ENCODE data around the gene KRTAP2-3.
"Not testable (repeated sequence)": the region's sequence is repeated elsewhere in the genome, so short reads cannot be mapped to it uniquely, and the experiment has no call there.

KRTAP2-3 gene

GRCh38 chr17:41084100-41084856 lies 24.4 kb upstream of the KRTAP2-3 start, which contains the start of gene KRTAP4-7:
KRTAP4-7 (plus strand) TSS chr17:41084150; CDS start chr17:41084207, 57 bp downstream.
- not testable (repeated sequence) for H2BK120ac ChIP-seq (ENCODE audit: low read depth, low read length); H3K4ac ChIP-seq (ENCODE audit: low read depth in 1 of 2, low read length in 2 of 2); H2AFZ ChIP-seq (ENCODE audit: low read depth, low read length); H4K8ac ChIP-seq (ENCODE audit: low read length); H3K23ac ChIP-seq (ENCODE audit: low read length in 2 of 2); H2BK15ac ChIP-seq (ENCODE audit: low read depth, poor library complexity, severe bottlenecking); H2BK12ac ChIP-seq (ENCODE audit: low read length in 2 of 2); H3K9me3 ChIP-seq (ENCODE audit: control insufficient read depth, low read length); H2BK5ac ChIP-seq (ENCODE audit: low read depth, low read length, poor library complexity, severe bottlenecking); H3K4me2 ChIP-seq (ENCODE audit: low read length, poor library complexity, severe bottlenecking); H3K4me1 ChIP-seq (ENCODE audit: control insufficient read depth, insufficient read depth, low read depth, low read length); DNase-seq; H3K36me3 ChIP-seq (ENCODE audit: control insufficient read depth in 1 of 2, insufficient read depth in 2 of 2, low read depth in 1 of 2, low read length in 2 of 2); H3K9ac ChIP-seq (ENCODE audit: low read length); H3K27me3 ChIP-seq (ENCODE audit: control insufficient read depth in 1 of 2, insufficient read depth in 1 of 2, low read length in 2 of 2); H3K4me3 ChIP-seq (ENCODE audit: insufficient read depth in 1 of 2, low read depth in 1 of 2, low read length in 2 of 2); H4K91ac ChIP-seq (ENCODE audit: low read length); H3K79me1 ChIP-seq (replicated peaks; ENCODE audit: low read length, poor library complexity, severe bottlenecking)
- Histone ChIP-seq H3K18ac (ENCODE audit: low read depth in 1 of 2, low read length in 2 of 2) (peak within 1 kb of the TSS in 1 of 2 experiments; percentile 57), H2AK5ac (ENCODE audit: low read length, severe bottlenecking) (peak within 1 kb of the TSS; percentile 39), H3K27ac (ENCODE audit: low read length, poor library complexity, severe bottlenecking) (peak within 1 kb of the TSS; percentile 71), H3K14ac (ENCODE audit: low read length in 2 of 2) (peak within 1 kb of the TSS in 1 of 2 experiments; percentile 81)
- WGBS, result 85% methylated on average over 13 of the region's 14 CpGs

GRCh38 chr17:41083427-41083826 lies 23.5 kb upstream of the KRTAP2-3 start:
- not testable (repeated sequence) for H2AK5ac ChIP-seq (ENCODE audit: low read length, severe bottlenecking); H2AFZ ChIP-seq (ENCODE audit: low read depth, low read length); H2BK120ac ChIP-seq (ENCODE audit: low read depth, low read length); H3K79me1 ChIP-seq (replicated peaks; ENCODE audit: low read length, poor library complexity, severe bottlenecking); H3K14ac ChIP-seq (ENCODE audit: low read length in 2 of 2); H2BK5ac ChIP-seq (ENCODE audit: low read depth, low read length, poor library complexity, severe bottlenecking); H3K27me3 ChIP-seq (ENCODE audit: control insufficient read depth in 1 of 2, insufficient read depth in 1 of 2, low read length in 2 of 2); H3K18ac ChIP-seq (ENCODE audit: low read depth in 1 of 2, low read length in 2 of 2); H3K4me1 ChIP-seq (ENCODE audit: control insufficient read depth, insufficient read depth, low read depth, low read length); H3K23ac ChIP-seq (ENCODE audit: low read length in 2 of 2); H4K8ac ChIP-seq (ENCODE audit: low read length); H3K9me3 ChIP-seq (ENCODE audit: control insufficient read depth, low read length); H3K4me3 ChIP-seq (ENCODE audit: insufficient read depth in 1 of 2, low read depth in 1 of 2, low read length in 2 of 2); H3K36me3 ChIP-seq (ENCODE audit: control insufficient read depth in 1 of 2, insufficient read depth in 2 of 2, low read depth in 1 of 2, low read length in 2 of 2); H3K9ac ChIP-seq (ENCODE audit: low read length); H4K91ac ChIP-seq (ENCODE audit: low read length); H3K4ac ChIP-seq (ENCODE audit: low read depth in 1 of 2, low read length in 2 of 2); H2BK12ac ChIP-seq (ENCODE audit: low read length in 2 of 2); DNase-seq; H3K4me2 ChIP-seq (ENCODE audit: low read length, poor library complexity, severe bottlenecking); H2BK15ac ChIP-seq (ENCODE audit: low read depth, poor library complexity, severe bottlenecking)
- peak overlapping the region; percentile 71 for H3K27ac ChIP-seq (ENCODE audit: low read length, poor library complexity, severe bottlenecking)
- no CpG with 5 or more reads among the region's 2 CpGs for WGBS

DNA sequence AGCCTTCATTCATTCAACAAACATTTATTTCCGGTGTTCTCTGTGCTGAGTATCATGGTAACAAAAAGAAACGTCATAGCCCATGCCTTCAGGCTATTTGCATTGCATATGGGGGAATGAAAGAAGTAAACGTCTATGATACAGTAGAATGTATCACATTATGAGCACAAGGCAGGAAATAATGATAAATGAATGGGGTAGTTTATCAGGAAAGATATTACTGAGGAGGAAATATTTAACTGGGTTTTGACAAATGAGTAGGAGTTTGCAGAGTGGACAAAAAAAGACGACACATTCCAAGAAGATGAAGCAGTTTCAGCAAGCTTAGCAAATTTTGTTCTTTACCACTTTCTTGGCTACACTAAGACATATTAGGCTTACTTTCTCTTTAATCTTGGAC lies 22.7 kb upstream of the KRTAP2-3 start:
- no peak overlapping the region for H2AFZ ChIP-seq (ENCODE audit: low read depth, low read length)
- DNase-seq, result no peak
- H2BK5ac ChIP-seq (ENCODE audit: low read depth, low read length, poor library complexity, severe bottlenecking), result no peak overlapping the region
- H3K4me3 ChIP-seq (ENCODE audit: insufficient read depth in 1 of 2, low read depth in 1 of 2, low read length in 2 of 2), result no peak overlapping the region
- H3K9me3 ChIP-seq (ENCODE audit: control insufficient read depth, low read length), result no peaks in the 10 kb centered on the region
- H2BK12ac ChIP-seq (ENCODE audit: low read length in 2 of 2), result no peak overlapping the region
- no peak overlapping the region for H3K14ac ChIP-seq (ENCODE audit: low read length in 2 of 2)
- no peak overlapping the region for H3K4me2 ChIP-seq (ENCODE audit: low read length, poor library complexity, severe bottlenecking)
- H3K27ac ChIP-seq (ENCODE audit: low read length, poor library complexity, severe bottlenecking), result peak overlapping the region; percentile 76
- WGBS, result 52% methylated on average over 2 of the region's 4 CpGs
- H2BK15ac ChIP-seq (ENCODE audit: low read depth, poor library complexity, severe bottlenecking), result no peak overlapping the region
- no peak overlapping the region for H3K4ac ChIP-seq (ENCODE audit: low read depth in 1 of 2, low read length in 2 of 2)
- H3K79me1 ChIP-seq (replicated peaks; ENCODE audit: low read length, poor library complexity, severe bottlenecking), result no peaks in the 10 kb centered on the region
- no peak overlapping the region for H2AK5ac ChIP-seq (ENCODE audit: low read length, severe bottlenecking)
- H4K91ac ChIP-seq (ENCODE audit: low read length), result no peak overlapping the region
- no peaks in the 10 kb centered on the region for H3K27me3 ChIP-seq (ENCODE audit: control insufficient read depth in 1 of 2, insufficient read depth in 1 of 2, low read length in 2 of 2)
- H2BK120ac ChIP-seq (ENCODE audit: low read depth, low read length), result no peak overlapping the region
- H3K23ac ChIP-seq (ENCODE audit: low read length in 2 of 2), result no peak overlapping the region
- peaks cover 4% of the 10 kb centered on the region for H3K4me1 ChIP-seq (ENCODE audit: control insufficient read depth, insufficient read depth, low read depth, low read length)
- H3K18ac ChIP-seq (ENCODE audit: low read depth in 1 of 2, low read length in 2 of 2), result no peak overlapping the region
- H4K8ac ChIP-seq (ENCODE audit: low read length), result no peak overlapping the region
- H3K9ac ChIP-seq (ENCODE audit: low read length), result no peak overlapping the region
- no peaks in the 10 kb centered on the region for H3K36me3 ChIP-seq (ENCODE audit: control insufficient read depth in 1 of 2, insufficient read depth in 2 of 2, low read depth in 1 of 2, low read length in 2 of 2)

DNA sequence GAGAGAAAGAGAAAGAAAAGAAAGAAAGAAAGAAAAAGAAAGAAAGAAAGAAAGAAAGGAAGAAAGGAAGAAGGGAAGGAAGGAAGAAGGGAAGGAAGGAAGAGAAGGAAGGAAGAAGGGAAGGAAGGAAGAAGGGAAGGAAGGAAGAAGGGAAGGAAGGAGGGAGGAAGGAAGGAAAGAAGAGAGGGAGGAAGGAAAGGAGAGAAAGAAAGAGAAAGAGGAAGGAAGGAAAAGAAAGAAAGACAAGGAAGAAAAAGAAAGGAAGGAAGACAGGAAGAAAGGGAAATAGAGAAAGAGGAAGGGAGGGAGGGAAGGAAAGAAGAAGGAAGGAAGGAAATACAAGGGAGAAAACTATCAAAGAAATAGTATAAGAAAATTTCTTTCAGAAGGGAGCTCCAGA lies 16.9 kb upstream of the KRTAP2-3 start:
- Histone ChIP-seq H2BK5ac (ENCODE audit: low read depth, low read length, poor library complexity, severe bottlenecking) (no peak overlapping the region), H3K9ac (ENCODE audit: low read length) (no peak overlapping the region), H4K8ac (ENCODE audit: low read length) (no peak overlapping the region), H3K18ac (ENCODE audit: low read depth in 1 of 2, low read length in 2 of 2) (no peak overlapping the region), H3K27me3 (ENCODE audit: control insufficient read depth in 1 of 2, insufficient read depth in 1 of 2, low read length in 2 of 2) (no peaks in the 10 kb centered on the region), H2AFZ (ENCODE audit: low read depth, low read length) (no peak overlapping the region), H3K23ac (ENCODE audit: low read length in 2 of 2) (no peak overlapping the region), H3K4ac (ENCODE audit: low read depth in 1 of 2, low read length in 2 of 2) (no peak overlapping the region), H3K79me1 (replicated peaks; ENCODE audit: low read length, poor library complexity, severe bottlenecking) (no peaks in the 10 kb centered on the region), H3K4me3 (ENCODE audit: insufficient read depth in 1 of 2, low read depth in 1 of 2, low read length in 2 of 2) (no peak overlapping the region), H3K9me3 (ENCODE audit: control insufficient read depth, low read length) (no peaks in the 10 kb centered on the region), H2BK15ac (ENCODE audit: low read depth, poor library complexity, severe bottlenecking) (no peak overlapping the region), H3K4me2 (ENCODE audit: low read length, poor library complexity, severe bottlenecking) (no peak overlapping the region), H3K4me1 (ENCODE audit: control insufficient read depth, insufficient read depth, low read depth, low read length) (peaks cover 3% of the 10 kb centered on the region), H3K14ac (ENCODE audit: low read length in 2 of 2) (no peak overlapping the region), H3K27ac (ENCODE audit: low read length, poor library complexity, severe bottlenecking) (no peak overlapping the region), H4K91ac (ENCODE audit: low read length) (no peak overlapping the region), H2BK120ac (ENCODE audit: low read depth, low read length) (no peak overlapping the region), H3K36me3 (ENCODE audit: control insufficient read depth in 1 of 2, insufficient read depth in 2 of 2, low read depth in 1 of 2, low read length in 2 of 2) (no peaks in the 10 kb centered on the region), H2AK5ac (ENCODE audit: low read length, severe bottlenecking) (no peak overlapping the region), H2BK12ac (ENCODE audit: low read length in 2 of 2) (no peak overlapping the region)
- DNase-seq, result no peak

Measured in mesenchymal stem cell (in vitro differentiated cells and primary cell).